Tongue (tissue), 3 donors: ENCODE measurements around the gene PDIA6. TPM values are rescaled to one million over a fixed set of nuclear protein-coding genes. Genes with fewer than 3 reads are reported as not detected.

Experiments
- DNase-seq: peaks from one replicate; pipeline ENCODE4 v3.0.0-alpha.2; 2015
- small RNA-seq: library from RNA; depleted of rRNA; stranded (forward); fragments of <200 nt; gene quantifications from one replicate; pipeline ENCODE3, GENCODE V24; 2014; ENCODE audit warnings: low replicate concordance
- total RNA-seq: library from RNA; depleted of rRNA; stranded (reverse); fragments of >200 nt; gene quantifications from one replicate; pipeline ENCODE4 v1.2.3, GENCODE V29; 2014

PDIA6 gene
- total RNA-seq, 1 donor from 2014 or later: 162 TPM

GRCh38 chr2:10762651-10763460 is 49.7 kb downstream of the PDIA6 start:
- DNase-seq: no peak

GRCh38 chr2:10761591-10761990 is 51.0 kb downstream of the PDIA6 start:
- no peak for DNase-seq

- DNase-seq: no peak
These were observed 51.6 kb downstream of the PDIA6 start for GRCh38 chr2:10760794-10761504.

GRCh38 chr2:10759151-10759714 is 53.4 kb downstream of the PDIA6 start:
- DNase-seq: no peak

DNA sequence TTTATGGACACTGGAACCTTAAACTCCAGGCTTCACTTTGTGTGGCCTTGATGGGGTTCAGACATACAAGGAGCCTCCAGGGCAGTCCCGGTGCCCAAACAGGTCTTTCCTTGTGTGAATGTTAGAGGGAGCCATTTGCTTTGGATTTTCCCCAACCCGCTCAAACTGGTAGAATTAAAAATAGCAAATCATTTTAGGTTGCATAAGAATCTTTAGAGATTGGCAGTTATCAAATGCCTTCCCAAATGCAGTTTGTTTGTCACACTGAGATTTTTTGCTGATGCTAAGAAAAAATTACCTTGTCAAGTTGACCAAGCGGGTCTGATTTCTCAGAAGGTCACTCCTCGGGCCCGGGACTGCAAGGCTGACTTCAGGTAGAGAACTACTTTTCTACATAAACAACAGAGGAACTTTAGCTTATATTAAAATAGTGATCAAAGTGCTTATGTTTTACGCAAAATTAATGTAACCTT is 54.7 kb downstream of the PDIA6 start:
- DNase-seq: no peak

- DNase-seq: no peak
These were observed 57.0 kb downstream of the PDIA6 start for GRCh38 chr2:10755621-10756020.

- no peak for DNase-seq
These were observed 58.7 kb downstream of the PDIA6 start for GRCh38 chr2:10753876-10754275.

DNA sequence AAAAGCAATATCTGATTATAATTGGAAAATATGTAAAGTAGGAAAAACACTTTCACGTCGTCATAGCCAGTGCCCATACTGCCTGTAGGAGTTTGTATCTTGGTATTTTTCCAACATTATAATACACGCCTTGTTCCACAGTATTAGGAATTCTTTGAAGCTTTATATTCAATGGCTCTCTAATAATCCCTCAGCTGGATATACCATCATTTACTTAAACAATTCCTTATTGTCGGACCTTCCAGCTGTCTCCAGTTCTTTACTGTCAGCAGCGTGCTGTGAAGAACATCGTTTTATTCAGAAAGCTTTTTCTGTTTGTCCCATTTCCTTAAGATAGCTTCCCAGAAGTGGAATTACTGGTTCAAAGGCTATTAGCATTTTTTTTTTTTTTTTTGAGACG is 59.4 kb downstream of the PDIA6 start:
- DNase-seq: peak; percentile 76

DNA sequence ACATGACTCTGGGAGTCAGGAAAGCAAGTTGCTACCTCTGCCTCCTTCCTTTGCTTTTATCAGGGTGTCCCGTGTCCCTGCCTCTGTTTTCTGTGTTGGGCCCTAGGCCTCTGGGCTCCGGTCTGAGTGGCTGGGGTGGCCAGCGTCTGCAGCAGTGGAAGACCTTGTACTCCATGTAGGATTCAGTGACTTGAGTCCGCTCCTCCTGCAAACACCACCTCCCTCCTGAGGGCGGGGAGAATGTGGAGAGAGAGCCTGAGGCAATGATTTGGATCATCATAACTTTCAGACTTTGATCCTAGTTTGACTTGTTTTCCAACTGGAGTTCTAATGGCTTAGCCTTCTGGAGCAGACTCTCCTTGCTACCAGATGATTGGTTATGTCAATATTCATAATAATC is 60.3 kb downstream of the PDIA6 start:
- no peak for DNase-seq

DNA sequence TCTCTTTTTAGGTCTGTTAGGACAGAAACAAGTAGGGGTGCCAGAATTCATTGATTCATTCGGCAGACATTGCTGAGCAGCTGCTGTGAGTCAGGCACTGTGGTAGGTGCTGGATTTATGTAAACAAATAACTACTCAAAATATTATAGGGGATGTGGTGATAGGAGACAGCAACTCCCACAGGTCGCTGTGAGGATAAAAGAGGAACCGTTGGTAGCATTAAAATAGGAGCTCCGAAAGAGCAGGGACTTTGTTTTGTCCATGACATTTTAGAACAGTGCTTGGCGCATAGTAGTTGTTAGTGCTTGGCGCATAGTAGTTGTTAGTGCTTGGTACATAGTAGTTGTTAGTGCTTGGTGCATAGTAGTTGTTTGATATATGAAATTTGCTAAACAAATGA is 62.0 kb downstream of the PDIA6 start:
- DNase-seq: no peak

DNA sequence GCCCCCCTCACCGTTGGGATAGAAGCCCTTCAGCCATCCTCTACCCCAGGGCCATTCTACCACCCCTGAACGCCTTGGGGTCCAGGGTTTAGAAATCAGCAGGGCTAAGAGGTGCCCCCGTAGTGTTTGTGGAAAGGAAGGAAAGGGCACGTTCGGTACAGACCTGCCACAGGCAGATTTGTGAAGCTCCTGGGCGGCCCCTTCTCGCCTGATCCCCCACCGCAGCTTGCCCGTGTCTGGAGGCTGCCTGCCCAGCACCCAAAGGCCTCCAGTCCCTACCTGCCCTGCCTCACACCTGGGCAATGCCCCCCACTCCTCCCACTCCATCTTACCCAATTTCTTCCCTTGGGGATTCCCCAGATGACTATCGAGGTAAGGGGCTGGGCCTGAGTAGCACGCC is 69.9 kb downstream of the PDIA6 start:
- DNase-seq: no peak

GRCh38 chr2:10741139-10741538 is 71.4 kb downstream of the PDIA6 start:
- DNase-seq: no peak

DNA sequence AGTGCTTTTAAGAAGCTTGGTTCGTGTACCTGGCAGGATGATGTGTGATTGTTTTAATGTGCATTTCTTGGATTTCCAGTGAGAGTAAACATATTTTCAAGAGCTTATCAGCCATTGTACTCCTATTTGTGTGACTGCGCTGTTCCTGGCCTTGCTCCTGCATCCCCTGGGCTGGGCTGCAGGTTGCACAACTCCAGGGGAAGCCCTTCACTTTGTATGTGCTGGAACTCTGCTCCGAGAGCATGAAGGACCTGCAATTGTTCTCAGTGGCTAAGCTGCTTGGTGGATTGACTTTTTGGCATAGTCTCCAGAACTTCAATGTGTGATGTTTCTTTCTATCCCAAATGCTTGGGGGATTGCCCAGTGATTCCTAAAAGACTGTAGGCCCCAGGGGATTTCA is 72.4 kb downstream of the PDIA6 start:
- no peak for DNase-seq

- no peak for DNase-seq
These were observed 74.4 kb downstream of the PDIA6 start for GRCh38 chr2:10738192-10738591.

DNA sequence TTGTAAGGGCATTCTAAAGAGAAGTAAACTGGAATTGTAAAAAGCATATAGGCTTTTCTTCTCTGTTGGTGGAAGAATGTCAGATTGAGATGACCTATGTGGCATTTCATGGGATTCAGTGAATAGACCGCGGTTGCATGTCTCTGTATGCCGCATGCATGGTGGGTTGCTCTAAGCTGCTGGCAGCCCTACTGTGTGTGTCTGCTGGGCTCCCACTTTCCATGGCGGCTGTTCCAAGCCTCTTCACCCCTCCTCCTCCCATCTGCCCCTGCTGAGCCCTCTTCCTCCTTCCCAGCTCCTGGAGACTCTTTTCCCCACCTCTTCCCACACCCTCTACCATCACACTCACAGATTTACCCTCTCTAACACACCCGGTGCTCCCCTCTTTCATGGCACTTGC is 78.6 kb downstream of the PDIA6 start:
- DNase-seq: no peak

GRCh38 chr2:10733566-10733925 is 79.0 kb downstream of the PDIA6 start:
- DNase-seq: no peak

Small RNA genes lying within 50 kb of the gene (small RNA-seq; reads per million reads assigned to genes)
- gene RNU7-138P (not detected), gene RNU7-176P (not detected)

Other genes with a start within 250 kb of the PDIA6 start
- gene NOL10, start 122.8 kb downstream of the PDIA6 start, total RNA-seq: 36.9 TPM
- gene ATP6V1C2, start 91.2 kb downstream of the PDIA6 start, total RNA-seq: 12.1 TPM
- gene KCNF1, start 99.1 kb upstream of the PDIA6 start, total RNA-seq: 1.3 TPM